Stimulated activated CD4-positive, alpha-beta T cell treated with anti-CD3 and anti-CD28 coated beads, Interleukin-4, amount 100 ng/mL, for 48 hours (primary cell): Measurements from ENCODE around the gene ETF1.

Experiments used
- DNase-seq, 2 donors: peaks; one replicate each; pipeline ENCODE4 v3.0.0-alpha.2; 2020; ENCODE audit warnings: low read depth in 2 of 2

Gene ETF1

DNA sequence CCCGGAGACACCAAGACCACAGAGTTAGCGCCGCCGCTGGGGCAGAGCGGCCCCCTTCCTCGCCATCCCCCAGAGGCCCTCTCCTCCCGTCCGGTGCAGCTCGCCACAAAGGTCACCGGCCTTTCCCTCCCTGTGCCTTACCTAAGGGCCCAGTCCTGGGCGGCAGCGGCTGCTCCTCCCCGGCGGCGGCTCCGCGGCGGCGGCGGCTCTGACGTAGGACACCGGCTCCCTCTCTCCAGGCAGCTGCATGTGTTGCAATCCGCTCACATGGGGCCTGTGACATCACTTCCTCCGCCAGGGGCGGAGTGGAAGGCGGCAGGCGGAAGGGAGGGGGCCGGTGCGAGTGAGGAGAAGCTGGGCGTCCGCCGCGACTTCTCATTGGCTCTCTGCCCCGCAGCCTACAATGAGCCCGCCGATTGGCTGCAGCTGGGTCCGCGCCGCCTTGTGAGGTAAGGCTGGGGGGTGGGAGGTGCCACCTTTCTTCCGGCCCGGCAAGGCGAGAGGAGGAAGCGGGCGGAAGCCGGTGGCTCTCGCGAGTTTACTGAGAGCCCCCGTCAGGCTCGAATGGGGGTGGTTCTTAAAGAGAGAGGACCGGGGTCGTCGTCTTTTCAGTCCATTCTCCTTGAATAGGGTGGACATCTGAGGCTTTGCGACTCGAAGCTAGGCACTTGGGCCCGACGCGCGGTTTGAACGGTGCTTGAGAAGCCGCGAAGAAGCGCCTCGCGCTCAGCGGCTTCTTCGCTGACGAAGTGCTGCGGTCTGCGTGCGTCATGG lies at the start of gene ETF1:
TSS of gene ETF1 (minus strand) at position 281 of the 774 bp plus-strand sequence. CDS start 318 bp downstream, outside the sequence.
- peak; percentile 98 to 100 for DNase-seq

DNA sequence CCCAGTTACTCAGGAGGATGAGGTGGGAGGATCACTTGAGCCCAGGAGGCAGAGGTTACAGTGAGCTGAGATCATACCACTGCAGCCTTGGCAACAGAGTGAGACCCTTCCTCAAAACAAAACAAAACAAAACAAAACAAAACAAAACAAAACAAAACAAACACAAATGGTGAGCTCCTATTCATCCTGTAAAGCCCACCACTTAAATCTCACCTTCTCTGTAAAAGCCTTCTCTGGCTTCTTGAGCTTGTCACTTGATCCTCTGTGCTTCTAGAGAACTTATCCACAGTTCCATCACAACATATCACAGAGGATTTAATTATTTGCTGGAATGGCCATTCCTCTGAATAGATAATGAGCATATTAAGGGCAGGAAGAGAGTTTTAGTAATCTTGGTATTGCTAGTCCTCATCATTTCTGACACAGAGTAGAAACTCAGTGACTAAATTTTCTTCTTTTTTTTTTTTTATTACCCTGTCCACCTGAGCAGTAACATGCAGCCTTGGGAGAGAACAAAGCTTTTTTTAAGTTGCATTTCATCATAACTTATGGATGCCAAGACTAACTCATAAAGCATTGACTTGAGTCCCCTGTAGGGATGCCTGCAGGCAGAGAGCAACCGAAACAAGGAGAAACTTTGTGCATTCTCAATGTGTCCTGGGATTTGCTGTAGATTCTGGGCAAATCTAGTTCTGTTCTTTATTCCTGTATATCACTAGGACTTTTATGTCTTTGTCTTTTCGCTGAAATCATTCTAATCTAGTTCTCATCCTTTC lies 45.2 kb upstream of the ETF1 start:
- no peak for DNase-seq

DNA sequence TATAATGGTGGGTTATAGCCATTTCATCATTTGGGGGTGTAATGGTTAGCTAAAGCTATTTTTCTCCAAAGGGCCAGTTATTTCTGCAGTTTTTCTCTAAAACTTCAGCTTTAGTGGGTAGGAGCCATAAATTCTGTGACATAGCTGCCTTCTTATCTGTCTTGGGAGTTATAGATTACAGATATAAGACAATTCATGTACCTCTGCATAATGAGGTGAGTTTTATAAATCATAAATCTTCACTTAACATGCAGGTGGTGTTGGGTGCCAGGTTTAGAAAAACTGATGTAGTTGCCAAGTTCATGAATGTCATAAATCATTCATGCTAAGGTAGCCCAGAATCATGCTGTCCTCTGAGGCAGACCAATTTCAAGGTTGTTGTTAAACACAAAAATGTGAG lies 42.1 kb upstream of the ETF1 start:
- no peak for DNase-seq

DNA sequence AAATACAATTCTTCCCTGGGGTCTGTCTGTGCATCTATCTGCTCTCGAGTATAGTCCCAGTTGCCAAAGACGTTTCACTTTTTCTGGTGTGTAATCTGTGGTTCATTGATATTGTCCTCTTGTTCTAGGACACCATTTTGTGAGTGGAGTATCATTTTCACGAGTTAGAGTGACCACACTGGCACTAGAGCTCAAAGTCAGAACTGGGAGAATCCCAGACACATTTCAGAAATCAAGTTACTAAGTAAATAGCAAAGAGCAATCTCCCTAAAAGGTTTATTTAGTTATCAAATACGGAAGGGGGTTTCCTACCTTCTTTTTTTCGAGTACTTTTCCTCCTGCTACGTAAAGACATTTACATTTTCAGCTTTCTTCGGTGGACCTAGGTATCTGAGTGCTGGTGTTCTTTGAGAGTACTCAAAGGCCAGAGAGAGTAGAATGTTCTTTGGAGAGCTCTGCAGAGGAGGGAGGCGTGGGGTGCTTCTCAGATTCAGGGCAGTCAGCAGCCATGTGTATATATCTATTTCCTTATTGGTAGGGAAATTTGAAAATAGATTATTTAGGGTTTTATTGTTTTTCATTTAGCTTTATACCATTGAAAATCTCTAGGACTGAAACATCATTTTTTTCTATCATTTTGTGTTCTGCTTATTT lies 41.1 kb upstream of the ETF1 start:
- DNase-seq = no peak

DNA sequence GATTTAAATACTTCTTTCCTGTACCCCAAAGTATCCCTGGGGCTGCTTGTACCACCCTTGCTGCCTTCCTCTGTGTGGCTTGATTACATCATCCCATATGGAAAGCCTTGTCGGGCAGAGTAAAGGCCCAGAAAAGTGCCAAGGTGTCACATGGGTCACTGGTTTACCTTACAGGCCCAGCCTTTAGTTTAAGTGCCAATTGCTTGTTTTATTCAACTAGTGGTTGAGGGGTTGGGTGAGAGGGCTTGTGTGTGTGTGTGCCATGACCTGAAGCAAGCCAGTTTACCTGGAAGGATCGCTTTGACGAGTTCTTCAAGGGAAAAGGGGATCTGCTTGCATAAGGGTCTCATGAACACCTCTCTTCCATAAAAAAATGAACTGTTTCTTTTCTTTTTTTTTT lies 39.9 kb upstream of the ETF1 start:
- DNase-seq = no peak

GRCh38 chr5:138580777-138581176 lies 37.7 kb upstream of the ETF1 start:
- DNase-seq = no peak

- no peak for DNase-seq
Observed at GRCh38 chr5:138580001-138580400, 37.0 kb upstream of the ETF1 start.

GRCh38 chr5:138579517-138579863 lies 36.5 kb upstream of the ETF1 start:
- DNase-seq = no peak

- DNase-seq = no peak
Observed at GRCh38 chr5:138577452-138577851, 34.4 kb upstream of the ETF1 start.

- peak; percentile 91 to 97 for DNase-seq
Observed at GRCh38 chr5:138575194-138576015, 32.4 kb upstream of the ETF1 start, which contains the start of gene HSPA9. TSS of gene HSPA9 (minus strand) at chr5:138575401. CDS start at chr5:138575318, 83 bp downstream.

- no peak for DNase-seq
Observed at GRCh38 chr5:138574744-138575193, 31.7 kb upstream of the ETF1 start.

DNA sequence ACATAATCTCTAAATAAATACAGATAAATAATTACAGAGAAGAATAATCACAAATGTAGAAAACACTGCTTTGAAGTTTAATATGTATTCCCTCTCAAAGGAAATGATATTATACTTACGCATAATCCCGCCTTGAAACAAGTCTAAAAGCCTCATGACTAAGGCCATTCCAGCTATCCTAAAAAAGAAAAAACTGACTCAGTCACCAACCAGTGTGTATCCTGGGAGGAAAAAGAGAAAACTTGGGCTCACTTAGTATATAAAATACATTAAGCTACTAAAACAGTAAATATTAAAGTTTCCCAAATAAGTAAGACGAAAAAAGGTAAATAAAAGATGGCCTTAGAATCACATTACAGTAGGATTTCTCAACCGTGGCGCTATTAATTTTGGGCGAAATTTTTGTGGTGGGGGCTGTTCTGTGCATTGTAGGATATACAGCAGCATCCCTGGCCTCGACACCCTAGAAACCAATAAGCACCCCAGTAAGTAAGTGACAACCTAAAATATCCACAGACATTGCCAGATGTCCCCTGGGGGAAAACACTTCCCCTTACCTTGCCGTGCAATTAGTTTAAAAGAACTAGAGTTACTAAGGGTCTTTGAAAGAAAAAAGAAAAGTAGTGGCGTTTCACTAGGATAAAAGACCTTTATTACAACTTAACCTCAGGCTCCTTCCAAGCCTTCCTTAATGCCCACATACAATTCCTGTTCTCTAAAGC lies 31.1 kb upstream of the ETF1 start:
- DNase-seq = no peak

GRCh38 chr5:138573223-138573622 lies 30.2 kb upstream of the ETF1 start:
- DNase-seq = no peak

GRCh38 chr5:138570871-138571270 lies 27.8 kb upstream of the ETF1 start:
- no peak for DNase-seq

DNA sequence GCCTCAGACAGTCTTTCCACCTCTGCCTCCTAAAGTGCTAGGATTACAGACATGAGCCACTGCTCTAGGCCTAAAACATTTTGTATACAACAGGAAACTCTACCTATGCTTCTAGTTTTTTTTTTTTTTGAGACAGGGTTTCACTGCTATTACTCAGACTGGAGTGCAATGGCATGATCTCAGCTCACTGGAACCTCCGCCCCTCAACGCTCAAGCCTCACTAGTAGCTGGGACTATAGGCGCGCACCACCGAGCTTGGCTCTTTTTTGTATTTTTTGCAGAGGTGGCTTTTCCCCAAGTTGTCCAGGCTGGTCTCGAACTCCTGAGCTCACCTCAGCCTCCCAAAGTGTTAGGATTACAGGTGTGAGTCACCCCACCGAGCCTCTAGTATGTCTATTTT lies 26.7 kb upstream of the ETF1 start:
- DNase-seq = no peak

DNA sequence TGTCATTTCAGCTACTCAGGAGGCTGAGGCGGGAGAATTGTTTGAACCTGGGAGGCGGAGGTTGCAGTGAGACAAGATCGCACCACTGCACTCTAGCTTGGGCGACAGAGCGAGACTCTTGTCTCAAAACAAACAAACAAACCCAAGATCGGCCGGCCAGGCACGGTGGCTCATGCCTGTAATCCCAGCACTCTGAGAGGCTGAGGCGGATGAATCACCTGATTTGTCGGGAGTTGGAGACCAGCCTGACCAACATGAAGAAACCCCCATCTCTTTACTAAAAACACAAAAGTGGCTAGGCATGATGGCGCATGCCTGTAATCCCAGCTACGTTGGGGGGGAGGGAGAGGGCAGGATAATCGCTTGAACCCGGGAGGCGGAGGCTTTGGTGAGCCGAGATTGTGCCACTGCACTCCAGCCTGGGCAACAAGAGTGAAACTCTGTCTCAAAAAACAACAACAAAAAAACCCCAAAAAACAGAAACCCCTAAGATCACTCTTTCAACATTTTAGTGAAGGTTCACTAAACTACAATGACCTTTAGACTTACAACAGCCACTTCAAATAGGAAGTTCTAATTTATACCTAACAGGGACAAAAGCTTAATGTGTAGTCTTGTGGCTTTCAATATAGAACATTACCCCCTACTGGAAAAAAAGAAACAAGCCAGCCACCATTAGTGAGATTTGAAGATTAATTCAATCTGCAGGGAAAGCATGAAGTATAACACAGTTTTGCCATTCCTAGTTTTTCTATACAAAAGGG lies 25.2 kb upstream of the ETF1 start:
- no peak for DNase-seq

DNA sequence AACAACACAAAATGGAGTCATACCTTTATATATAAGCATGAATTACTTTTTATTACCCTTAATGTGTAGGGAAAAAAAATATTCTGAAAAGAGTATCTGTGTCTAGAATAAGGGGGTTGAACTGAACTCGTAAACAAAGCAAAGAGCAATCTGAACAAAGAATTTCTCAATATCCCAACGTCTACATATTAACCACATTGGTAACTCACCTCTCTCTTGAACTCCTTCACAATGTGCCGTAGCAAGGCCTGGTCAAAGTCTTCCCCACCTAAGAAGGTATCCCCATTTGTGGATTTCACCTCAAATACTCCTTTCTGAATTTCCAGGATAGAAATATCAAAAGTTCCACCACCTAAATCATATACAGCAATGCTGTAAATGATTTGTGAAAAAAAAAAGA lies 23.8 kb upstream of the ETF1 start:
- DNase-seq = no peak

DNA sequence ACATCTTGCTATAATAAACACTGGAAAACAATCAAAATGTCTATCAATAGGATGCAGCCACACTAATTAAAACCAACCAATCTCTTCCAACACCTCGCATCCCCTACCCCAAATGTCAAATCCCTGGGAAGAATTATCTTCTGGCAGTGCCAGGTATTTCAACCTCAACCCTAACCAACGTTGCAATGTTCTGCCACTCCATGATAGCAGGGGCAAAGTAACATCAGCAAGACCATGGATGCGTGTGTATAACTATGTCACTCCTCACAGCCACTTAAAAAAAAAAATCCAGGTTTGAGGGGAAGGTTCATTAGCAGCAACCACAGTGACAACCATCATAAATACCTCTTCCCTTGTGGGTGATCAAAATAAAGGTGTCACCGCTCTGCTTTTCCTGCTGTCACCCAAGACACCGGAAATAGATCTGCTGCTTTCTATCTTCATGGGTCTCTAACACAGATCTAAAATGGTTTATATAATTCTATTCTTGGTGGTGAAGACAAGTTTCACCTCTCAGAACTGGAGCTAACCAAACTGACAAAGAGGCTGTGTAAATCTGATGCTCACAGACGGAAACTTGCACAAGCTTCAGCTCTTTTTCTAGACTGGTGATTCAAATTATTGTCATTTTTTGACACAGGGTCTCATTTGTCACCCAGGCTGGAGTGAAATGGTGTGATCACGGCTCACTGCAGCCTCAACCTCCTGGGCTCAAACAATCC lies 22.2 kb upstream of the ETF1 start:
- DNase-seq = no peak

DNA sequence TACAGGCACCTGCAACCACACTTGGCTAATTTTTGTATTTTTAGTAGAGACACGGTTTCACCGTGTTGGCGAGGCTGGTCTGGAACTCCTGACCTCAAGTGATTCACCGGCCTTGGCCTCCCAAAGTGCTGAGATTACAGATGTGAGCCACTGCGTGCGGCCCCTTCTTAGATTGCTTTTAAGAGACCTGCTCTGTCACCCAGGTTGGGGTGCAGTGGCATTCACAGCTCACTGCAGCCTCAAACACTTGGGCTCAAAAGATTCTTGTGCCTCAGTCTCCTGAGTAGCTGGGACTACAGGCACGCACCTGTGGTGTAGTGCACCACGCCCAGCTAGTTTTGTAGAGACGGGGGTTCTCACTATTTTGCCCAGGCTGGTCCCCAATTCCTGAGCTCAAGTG lies 21.2 kb upstream of the ETF1 start:
- DNase-seq = no peak
